OCI-LY1 (cell line): Measurements from ENCODE around the gene CAMTA1.

Experiments
- H2AFZ ChIP-seq: fragments of 200-600 bp; sonication (generic), shearing (Covaris generic); 2 replicates; pipeline ENCODE4 v1.6.0; 2014; ENCODE audit warnings: antibody characterized with exemption, mild to moderate bottlenecking, low read length
- H3F3A ChIP-seq: fragments of 200-600 bp; sonication (generic), shearing (Covaris generic); 2 replicates; pipeline ENCODE4 v1.6.0; 2014; ENCODE audit warnings: mild to moderate bottlenecking, antibody characterized with exemption, low read length, moderate library complexity; ENCODE audit not compliant: insufficient read depth
- H3K27ac ChIP-seq: fragments of 200-600 bp; sonication (generic); 2 replicates; pipeline ENCODE4 v1.5.1; 2014; ENCODE audit warnings: low read length, mixed run types, mild to moderate bottlenecking, low read depth; ENCODE audit not compliant: poor library complexity, severe bottlenecking
- H3K27me3 ChIP-seq: fragments of 200-600 bp; sonication (generic); 2 replicates; pipeline ENCODE4 v1.6.0; 2014; ENCODE audit warnings: antibody characterized with exemption, mild to moderate bottlenecking, low read length, moderate library complexity; ENCODE audit not compliant: insufficient read depth
- H3K36me3 ChIP-seq: fragments of 200-600 bp; sonication (generic); 2 replicates; pipeline ENCODE4 v1.6.1; 2014; ENCODE audit warnings: mild to moderate bottlenecking, antibody characterized with exemption, low read length, moderate library complexity, mixed read lengths; ENCODE audit not compliant: insufficient read depth
- H3K4me1 ChIP-seq: fragments of 200-600 bp; sonication (generic); 2 replicates; pipeline ENCODE4 v1.5.1; 2014; ENCODE audit warnings: mild to moderate bottlenecking, low read length, moderate library complexity; ENCODE audit not compliant: insufficient read depth, severe bottlenecking
- H3K4me2 ChIP-seq: fragments of 200-600 bp; sonication (generic), shearing (Covaris generic); 2 replicates; pipeline ENCODE4 v1.6.1; 2014; ENCODE audit warnings: low read length
- H3K4me3 ChIP-seq: fragments of 200-600 bp; sonication (generic); 2 replicates; pipeline ENCODE4 v1.5.1; 2014; ENCODE audit warnings: low read length, low read depth, mild to moderate bottlenecking, mixed read lengths; ENCODE audit not compliant: poor library complexity, severe bottlenecking
- H3K79me2 ChIP-seq: fragments of 200-600 bp; shearing (Covaris generic); 2 replicates; pipeline ENCODE4 v1.6.1; 2016; ENCODE audit warnings: mixed run types, low read length, mixed read lengths; ENCODE audit not compliant: insufficient read depth
- H3K9ac ChIP-seq: fragments of 200-600 bp; sonication (generic), shearing (Covaris generic); 2 replicates; pipeline ENCODE4 v1.6.1; 2014; ENCODE audit warnings: mild to moderate bottlenecking, low read length, mixed read lengths
- H3K9me2 ChIP-seq: fragments of 200-600 bp; sonication (generic), shearing (Covaris generic); 2 replicates; pipeline ENCODE4 v1.6.1; 2014; ENCODE audit warnings: low read depth, mild to moderate bottlenecking, low read length, mixed read lengths
- H3K9me3 ChIP-seq: fragments of 200-600 bp; shearing (Covaris generic); 2 replicates; pipeline ENCODE4 v1.6.1; 2014; ENCODE audit warnings: low read length, mixed read lengths
- H4K20me1 ChIP-seq: fragments of 200-600 bp; sonication (generic), shearing (Covaris generic); 2 replicates; pipeline ENCODE4 v1.6.0; 2016; ENCODE audit warnings: mild to moderate bottlenecking, low read length; ENCODE audit not compliant: insufficient read depth
- CTCF ChIP-seq: fragments of 200-600 bp; sonication (generic), shearing (Covaris generic); IDR thresholded peaks from 2 replicates; pipeline ENCODE4 v1.5.1; 2017; ENCODE audit warnings: mild to moderate bottlenecking, antibody characterized with exemption, low read length, moderate library complexity, mixed read lengths
- EZH2 ChIP-seq: fragments of 200-600 bp; sonication (generic), shearing (Covaris generic); IDR thresholded peaks from 2 replicates; pipeline ENCODE4 v1.8.0; 2017; ENCODE audit warnings: borderline replicate concordance, mixed run types, mild to moderate bottlenecking, antibody characterized with exemption, low read length, moderate library complexity, mixed read lengths

CAMTA1 gene

DNA sequence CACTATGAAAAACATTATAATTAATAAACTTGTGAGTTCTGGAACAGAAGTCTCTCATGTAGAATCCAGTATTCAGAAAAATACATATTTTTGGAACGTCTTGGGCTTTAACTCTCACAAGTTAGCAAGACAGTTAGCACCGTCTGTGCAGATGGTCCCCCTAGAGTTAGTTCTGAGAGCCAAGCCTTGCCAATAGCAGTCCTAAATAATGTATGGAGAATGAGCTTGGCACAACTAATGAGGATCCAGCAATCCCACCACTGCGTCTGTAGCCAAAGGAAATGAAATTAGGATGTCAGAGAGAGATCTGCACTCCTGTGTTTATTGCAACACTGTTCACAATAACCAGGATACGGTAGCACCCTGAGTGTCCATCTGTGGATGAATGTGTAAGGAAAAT lies 931.3 kb downstream of the CAMTA1 start:
- Histone ChIP-seq H3K4me3 (no peak overlapping the region), H2AFZ (no peak overlapping the region), H3K27ac (no peak overlapping the region), H3K79me2 (no peaks in the 10 kb centered on the region), H3K9ac (no peak overlapping the region), H3K36me3 (no peaks in the 10 kb centered on the region), H3K9me2 (no peaks in the 10 kb centered on the region), H3F3A (no peaks in the 10 kb centered on the region), H3K9me3 (no peaks in the 10 kb centered on the region), H3K4me1 (no peaks in the 10 kb centered on the region), H4K20me1 (no peaks in the 10 kb centered on the region), H3K27me3 (peaks cover 8% of the 10 kb centered on the region; the same call in 1 of the 2 replicates), H3K4me2 (no peak overlapping the region)
- TF ChIP-seq EZH2 (no peak), CTCF (no peak)

DNA sequence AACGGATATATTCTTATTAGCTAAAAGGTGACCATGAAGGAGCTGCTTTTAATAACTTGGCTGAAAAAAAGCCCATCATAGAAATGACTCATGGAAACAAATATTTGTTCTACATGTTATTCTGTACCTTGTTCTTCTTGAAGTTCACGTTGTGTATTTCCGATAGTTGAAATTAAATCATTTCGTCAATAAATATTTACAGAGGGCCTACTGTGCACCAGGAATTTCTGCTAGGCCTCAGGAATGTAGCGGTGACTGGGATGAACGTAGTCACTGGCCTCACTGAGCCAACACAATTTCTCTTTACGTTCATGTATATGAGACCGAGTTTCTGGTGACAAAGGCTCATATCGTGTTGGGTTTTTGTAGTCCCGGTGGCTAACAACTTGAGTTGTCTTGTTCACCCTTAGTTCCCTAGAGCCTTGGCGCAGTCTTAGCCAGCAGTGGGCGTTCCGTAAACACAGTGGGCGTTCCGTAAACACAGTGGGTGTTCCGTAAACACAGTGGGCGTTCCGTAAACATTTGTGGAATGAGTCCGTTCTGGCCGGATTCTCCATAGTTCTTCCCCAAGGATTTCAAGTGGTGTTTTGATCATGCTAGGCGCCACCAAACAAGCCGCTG lies 932.6 kb downstream of the CAMTA1 start:
- Histone ChIP-seq H3K36me3 (no peaks in the 10 kb centered on the region), H3K4me1 (no peaks in the 10 kb centered on the region), H2AFZ (no peak overlapping the region), H3K9ac (no peak overlapping the region), H3F3A (no peaks in the 10 kb centered on the region), H3K4me3 (no peak overlapping the region), H3K9me2 (no peaks in the 10 kb centered on the region), H3K4me2 (no peak overlapping the region), H4K20me1 (no peaks in the 10 kb centered on the region), H3K9me3 (no peaks in the 10 kb centered on the region), H3K27ac (no peak overlapping the region), H3K79me2 (no peaks in the 10 kb centered on the region), H3K27me3 (peaks cover 8% of the 10 kb centered on the region; the same call in 1 of the 2 replicates)
- TF ChIP-seq EZH2 (no peak), CTCF (no peak)

GRCh38 chr1:7719468-7720094 lies 934.3 kb downstream of the CAMTA1 start:
- Histone ChIP-seq H3K36me3 (no peaks in the 10 kb centered on the region), H3K27me3 (0 out of 2 replicates have a peak, but pooled peaks cover 4% of the 10 kb centered on the region)

More at GRCh38 chr1:7719468-7720094, 934.3 kb downstream of the CAMTA1 start:
- TF ChIP-seq EZH2 = no peak
- no peak for TF ChIP-seq CTCF
- H3K9me2 ChIP-seq = no peaks in the 10 kb centered on the region
- H3K4me2 ChIP-seq = no peak overlapping the region
- H3F3A ChIP-seq = no peaks in the 10 kb centered on the region
- no peak overlapping the region for H3K9ac ChIP-seq
- H3K4me1 ChIP-seq = no peaks in the 10 kb centered on the region
- H4K20me1 ChIP-seq = no peaks in the 10 kb centered on the region
- H3K4me3 ChIP-seq = no peak overlapping the region
- no peak overlapping the region for H3K27ac ChIP-seq
- H3K79me2 ChIP-seq = no peaks in the 10 kb centered on the region
- H3K9me3 ChIP-seq = no peaks in the 10 kb centered on the region
- H2AFZ ChIP-seq = no peak overlapping the region
